NT2/D1 (cell line): Measurements from ENCODE around the gene CCSER1.

Experiments used
- DNase-seq: peaks from one replicate; pipeline ENCODE4 v3.0.0-alpha.2; 2011; ENCODE audit warnings: low read depth, low spot score
- H3K27me3 ChIP-seq: 2 replicates; pipeline ENCODE4 v1.6.0; 2011; ENCODE audit warnings: mild to moderate bottlenecking; ENCODE audit not compliant: insufficient read length, insufficient read depth
- H3K36me3 ChIP-seq: 2 replicates; pipeline ENCODE4 v1.6.1; 2011; ENCODE audit warnings: mild to moderate bottlenecking, low read length, mixed read lengths; ENCODE audit not compliant: insufficient read depth, insufficient read length
- H3K4me1 ChIP-seq: 2 replicates; pipeline ENCODE4 v1.5.1; 2011; ENCODE audit not compliant: insufficient read depth, insufficient read length
- H3K4me3 ChIP-seq: 2 replicates; pipeline ENCODE4 v1.5.1; 2011; ENCODE audit warnings: low read depth; ENCODE audit not compliant: insufficient read length
- H3K9ac ChIP-seq: 2 replicates; pipeline ENCODE4 v1.6.0; 2011; ENCODE audit warnings: low read depth; ENCODE audit not compliant: insufficient read length
- H3K9me3 ChIP-seq: 2 replicates; pipeline ENCODE4 v1.5.1; 2011; ENCODE audit warnings: mild to moderate bottlenecking, low read length; ENCODE audit not compliant: insufficient read depth
- SUZ12 ChIP-seq: IDR thresholded peaks from 2 replicates; pipeline ENCODE4 v1.6.1; 2011; ENCODE audit not compliant: insufficient read length, insufficient read depth; ENCODE audit errors: extremely low read depth
- YY1 ChIP-seq: IDR thresholded peaks from 2 replicates; pipeline ENCODE4 v1.6.1; 2011; ENCODE audit not compliant: insufficient read length, insufficient read depth
- ZNF274 ChIP-seq: IDR thresholded peaks from 2 replicates; pipeline ENCODE4 v1.6.1; 2011; ENCODE audit warnings: mild to moderate bottlenecking, low read depth, low read length

The CCSER1 gene

DNA sequence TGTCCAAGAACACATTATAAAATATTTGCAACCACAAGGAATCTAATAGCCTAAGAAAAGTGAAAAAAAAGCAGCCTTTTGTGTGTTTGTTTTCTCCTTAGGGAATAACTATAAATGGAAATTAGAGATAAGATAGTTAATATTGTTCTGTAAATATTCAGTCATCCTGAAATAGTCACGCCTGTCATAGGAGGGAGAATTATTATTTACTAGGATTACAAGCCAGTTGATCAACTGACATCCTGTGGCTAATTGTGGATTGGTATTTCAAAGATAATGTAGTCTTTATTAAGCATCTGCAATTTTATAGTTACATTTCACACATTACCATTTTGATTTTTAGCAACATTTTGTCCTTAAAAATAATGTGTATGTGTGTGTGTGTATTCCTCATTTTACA is 118.6 kb downstream of the CCSER1 start:
- H3K27me3 ChIP-seq = no peaks in the 10 kb centered on the region
- H3K4me3 ChIP-seq = no peak overlapping the region
- TF ChIP-seq SUZ12 (no peak), ZNF274 (no peak), YY1 (no peak)
- H3K9me3 ChIP-seq = no peaks in the 10 kb centered on the region
- no peaks in the 10 kb centered on the region for H3K36me3 ChIP-seq
- no peak overlapping the region for H3K9ac ChIP-seq
- no peaks in the 10 kb centered on the region for H3K4me1 ChIP-seq
- no peak for DNase-seq

DNA sequence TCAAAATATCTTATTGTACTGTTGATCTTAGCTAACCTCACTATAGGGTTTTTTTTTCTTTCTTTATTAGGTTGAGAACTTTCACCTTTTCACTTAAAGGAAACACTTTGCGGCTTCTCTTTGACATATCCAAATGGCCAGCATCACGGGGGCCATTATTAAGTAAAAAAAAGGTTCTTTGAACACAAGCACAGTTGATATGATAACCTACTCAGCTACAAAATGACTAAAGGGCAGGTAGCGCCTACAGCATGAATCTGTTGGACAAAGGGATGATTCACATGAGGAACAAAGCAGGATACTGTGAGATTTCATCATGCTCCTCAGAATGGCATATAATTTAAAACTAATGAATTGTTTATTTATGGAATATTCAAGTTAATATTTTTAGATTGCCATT is 119.6 kb downstream of the CCSER1 start:
- Histone ChIP-seq H3K27me3 (no peaks in the 10 kb centered on the region), H3K4me3 (no peak overlapping the region), H3K4me1 (no peaks in the 10 kb centered on the region), H3K9me3 (no peaks in the 10 kb centered on the region), H3K36me3 (no peaks in the 10 kb centered on the region), H3K9ac (no peak overlapping the region)
- DNase-seq = no peak
- TF ChIP-seq SUZ12 (no peak), ZNF274 (no peak), YY1 (no peak)

DNA sequence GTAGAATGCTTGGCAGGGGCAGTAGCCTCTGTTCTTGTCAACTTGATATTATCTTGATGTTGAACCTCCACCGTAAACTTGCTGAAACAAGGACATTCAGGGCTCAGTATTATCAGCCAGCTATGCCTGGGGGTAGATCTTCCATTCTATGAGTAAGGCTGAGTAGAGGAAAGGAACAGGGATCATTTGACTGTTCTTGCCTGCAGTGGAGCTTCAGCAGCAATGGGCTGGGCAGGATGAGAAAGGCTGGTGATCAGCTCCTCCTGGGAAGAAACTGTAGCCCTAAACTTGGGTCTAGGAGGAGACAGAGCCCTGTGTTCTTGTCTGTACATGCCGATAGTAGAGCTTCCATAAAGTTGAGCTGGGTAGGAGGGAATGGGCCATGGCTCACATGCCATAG is 127.2 kb downstream of the CCSER1 start:
- no peak for DNase-seq
- H3K4me1 ChIP-seq = no peaks in the 10 kb centered on the region
- no peak overlapping the region for H3K4me3 ChIP-seq
- H3K9ac ChIP-seq = no peak overlapping the region
- no peaks in the 10 kb centered on the region for H3K27me3 ChIP-seq
- H3K36me3 ChIP-seq = no peaks in the 10 kb centered on the region
- TF ChIP-seq YY1 (no peak), ZNF274 (no peak), SUZ12 (no peak)
- H3K9me3 ChIP-seq = no peaks in the 10 kb centered on the region

DNA sequence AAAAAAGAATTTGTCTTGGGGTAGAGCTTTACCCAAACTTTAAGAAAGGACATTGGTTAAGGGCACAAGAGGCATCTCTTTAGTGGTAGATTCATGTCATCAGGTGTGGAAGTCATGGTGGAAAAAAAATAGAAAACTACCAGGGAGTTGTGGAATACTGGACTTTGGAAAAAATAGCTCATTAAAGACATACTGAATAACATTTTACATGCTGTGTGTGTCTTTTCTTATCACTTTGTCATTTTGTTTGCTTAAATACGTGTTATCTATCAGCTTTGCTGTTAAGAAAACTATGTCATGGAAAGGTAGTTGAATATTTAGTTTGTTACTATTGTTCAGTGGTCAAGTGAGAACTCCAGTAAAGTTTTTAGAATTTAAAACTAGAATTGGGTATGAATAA is 147.0 kb downstream of the CCSER1 start:
- no peak overlapping the region for H3K9ac ChIP-seq
- no peaks in the 10 kb centered on the region for H3K27me3 ChIP-seq
- no peak for DNase-seq
- no peak overlapping the region for H3K4me3 ChIP-seq
- no peaks in the 10 kb centered on the region for H3K36me3 ChIP-seq
- H3K9me3 ChIP-seq = no peaks in the 10 kb centered on the region; the same call in 1 of the 2 replicates
- no peaks in the 10 kb centered on the region for H3K4me1 ChIP-seq
- TF ChIP-seq ZNF274 (no peak), SUZ12 (no peak), YY1 (no peak)

- DNase-seq = no peak
- Histone ChIP-seq H3K4me1 (no peaks in the 10 kb centered on the region), H3K9ac (no peak overlapping the region), H3K9me3 (no peaks in the 10 kb centered on the region), H3K27me3 (no peaks in the 10 kb centered on the region), H3K36me3 (no peaks in the 10 kb centered on the region), H3K4me3 (no peak overlapping the region)
- no peak for TF ChIP-seq SUZ12
- TF ChIP-seq YY1 = no peak
- no peak for TF ChIP-seq ZNF274
Observed at GRCh38 chr4:90280954-90281353, 153.8 kb downstream of the CCSER1 start.

GRCh38 chr4:90281541-90282355 is 154.6 kb downstream of the CCSER1 start:
- DNase-seq = no peak
- H3K4me1 ChIP-seq = no peaks in the 10 kb centered on the region
- no peak overlapping the region for H3K4me3 ChIP-seq
- TF ChIP-seq YY1 (no peak), ZNF274 (no peak)
- H3K27me3 ChIP-seq = no peaks in the 10 kb centered on the region
- no peaks in the 10 kb centered on the region for H3K36me3 ChIP-seq
- H3K9me3 ChIP-seq = no peaks in the 10 kb centered on the region
- no peak overlapping the region for H3K9ac ChIP-seq

- H3K36me3 ChIP-seq = no peaks in the 10 kb centered on the region
- no peaks in the 10 kb centered on the region for H3K27me3 ChIP-seq
- DNase-seq = no peak
- TF ChIP-seq SUZ12 (no peak), YY1 (no peak), ZNF274 (no peak)
- no peak overlapping the region for H3K9ac ChIP-seq
- H3K9me3 ChIP-seq = no peaks in the 10 kb centered on the region
- no peak overlapping the region for H3K4me3 ChIP-seq
- no peaks in the 10 kb centered on the region for H3K4me1 ChIP-seq
Observed at GRCh38 chr4:90290345-90290744, 163.2 kb downstream of the CCSER1 start.
